ENCODE data around the gene CD53. TPM values are rescaled to one million over a fixed set of nuclear protein-coding genes. Genes with fewer than 3 reads are reported as not detected.

Gene CD53
- total and polyA plus RNA-seq, 9 of the 15 experiments (the other 6 are each of a cell fraction or from before 2014, with no cell fraction given) = 63.5 to 220 (median 131) TPM

GRCh38 chr1:110872745-110873720 is at the start of gene CD53 (continued):
- TF ChIP-seq, protein P1, sequence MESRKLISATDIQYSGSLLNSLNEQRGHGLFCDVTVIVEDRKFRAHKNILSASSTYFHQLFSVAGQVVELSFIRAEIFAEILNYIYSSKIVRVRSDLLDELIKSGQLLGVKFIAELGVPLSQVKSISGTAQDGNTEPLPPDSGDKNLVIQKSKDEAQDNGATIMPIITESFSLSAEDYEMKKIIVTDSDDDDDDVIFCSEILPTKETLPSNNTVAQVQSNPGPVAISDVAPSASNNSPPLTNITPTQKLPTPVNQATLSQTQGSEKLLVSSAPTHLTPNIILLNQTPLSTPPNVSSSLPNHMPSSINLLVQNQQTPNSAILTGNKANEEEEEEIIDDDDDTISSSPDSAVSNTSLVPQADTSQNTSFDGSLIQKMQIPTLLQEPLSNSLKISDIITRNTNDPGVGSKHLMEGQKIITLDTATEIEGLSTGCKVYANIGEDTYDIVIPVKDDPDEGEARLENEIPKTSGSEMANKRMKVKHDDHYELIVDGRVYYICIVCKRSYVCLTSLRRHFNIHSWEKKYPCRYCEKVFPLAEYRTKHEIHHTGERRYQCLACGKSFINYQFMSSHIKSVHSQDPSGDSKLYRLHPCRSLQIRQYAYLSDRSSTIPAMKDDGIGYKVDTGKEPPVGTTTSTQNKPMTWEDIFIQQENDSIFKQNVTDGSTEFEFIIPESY (CRISPR knock-in tag; IDR thresholded peaks at IDR 0.05) = 0 out of 2 replicates have a peak, but pooled peaks have one; percentile 28
- TF ChIP-seq ZBTB8A (IDR thresholded peaks at IDR 0.05; ENCODE audit: partially characterized antibody) (no peak), SMAD4 (CRISPR knock-in tag; conservative IDR thresholded peaks at IDR 0.05) (0 out of 2 replicates have a peak, but pooled peaks have one; percentile 25), THAP12 (CRISPR knock-in tag; IDR thresholded peaks at IDR 0.05) (no peak), NR2C2 (CRISPR knock-in tag; IDR thresholded peaks at IDR 0.05) (no peak), NR2C2 (tag; IDR thresholded peaks at IDR 0.05) (peak; percentile 31; the same call in 1 of the 2 replicates), MEF2A (IDR thresholded peaks at IDR 0.05; ENCODE audit: control insufficient read depth, low read depth, low read length) (0 out of 2 replicates have a peak, but pooled peaks have one; percentile 40), CBX3 (IDR thresholded peaks at IDR 0.05; ENCODE audit: borderline replicate concordance in 1 of 2, low read length in 2 of 2) (peak in 1 of 2 experiments; percentile 34; a peak in 1 of 3 replicates), ZNF175 (CRISPR knock-in tag; IDR thresholded peaks at IDR 0.05; ENCODE audit: low read depth) (peak; percentile 78; the same call in 1 of the 2 replicates), XRCC3 (IDR thresholded peaks at IDR 0.05) (no peak), RAD21 (CRISPR knock-in tag; conservative IDR thresholded peaks at IDR 0.05 in 1 of 2, IDR thresholded peaks at IDR 0.05 in 1 of 2) (peak in 1 of 2 experiments; percentile 13; a peak in 1 of 4 replicates), DPF2 (IDR thresholded peaks at IDR 0.05) (peak; percentile 59), MECOM (CRISPR knock-in tag; IDR thresholded peaks at IDR 0.05) (no peak), SMARCC2 (IDR thresholded peaks at IDR 0.05; ENCODE audit: low read depth) (peak; percentile 36; the same call in 1 of the 2 replicates), ZNF75A (CRISPR knock-in tag; IDR thresholded peaks at IDR 0.05) (no peak), CREB1 (IDR thresholded peaks at IDR 0.05) (no peak), CREB1 (CRISPR knock-in tag; IDR thresholded peaks at IDR 0.05) (peak; percentile 52; the same call in 1 of the 2 replicates), NFXL1 (CRISPR knock-in tag; IDR thresholded peaks at IDR 0.05) (no peak)

All from K562 (cell line).